Chondrocyte (in vitro differentiated cells): ENCODE data around the gene DMD. TPM values are rescaled to one million over a fixed set of nuclear protein-coding genes. Genes with fewer than 3 reads are reported as not detected.
A peak's percentile ranks its signal among the peaks of the same experiment; 100 is the strongest.

Experiments
- DNase-seq: peaks from one replicate; pipeline ENCODE4 v3.0.0; 2021; ENCODE audit warnings: mixed read lengths, low spot score
- H3K27ac Mint-ChIP-seq: one replicate; pipeline ENCODE4 v1.8.0; 2021; ENCODE audit warnings: mild to moderate bottlenecking, moderate library complexity, mixed read lengths; ENCODE audit not compliant: unreplicated experiment
- H3K27me3 Mint-ChIP-seq: 2 replicates; pipeline ENCODE4 v1.8.0; 2021; ENCODE audit warnings: low read depth, mixed read lengths
- H3K36me3 Mint-ChIP-seq: 2 replicates; pipeline ENCODE4 v1.8.0; 2021; ENCODE audit warnings: low read depth, mixed read lengths
- H3K4me1 Mint-ChIP-seq: 2 replicates; pipeline ENCODE4 v1.8.0; 2021; ENCODE audit warnings: low read depth, mild to moderate bottlenecking, mixed read lengths
- H3K4me3 Mint-ChIP-seq: one replicate; pipeline ENCODE4 v1.8.0; 2021; ENCODE audit warnings: mild to moderate bottlenecking, moderate library complexity, mixed read lengths; ENCODE audit not compliant: unreplicated experiment
- H3K9me3 Mint-ChIP-seq: 2 replicates; pipeline ENCODE4 v1.8.0; 2021; ENCODE audit warnings: low read depth, mixed read lengths
- CTCF ChIP-seq: fragments of 200-600 bp; sonication (generic); IDR thresholded peaks from 2 replicates; pipeline ENCODE4 v1.5.0; 2021; ENCODE audit warnings: antibody characterized with exemption, mild to moderate bottlenecking, moderate library complexity
- total RNA-seq: library from RNA; stranded (reverse); gene quantifications from 3 replicates; pipeline ENCODE4 v1.2.1, GENCODE V29; 2021

Gene DMD
- total RNA-seq, 1 donor from 2014 or later = 201 TPM

DNA sequence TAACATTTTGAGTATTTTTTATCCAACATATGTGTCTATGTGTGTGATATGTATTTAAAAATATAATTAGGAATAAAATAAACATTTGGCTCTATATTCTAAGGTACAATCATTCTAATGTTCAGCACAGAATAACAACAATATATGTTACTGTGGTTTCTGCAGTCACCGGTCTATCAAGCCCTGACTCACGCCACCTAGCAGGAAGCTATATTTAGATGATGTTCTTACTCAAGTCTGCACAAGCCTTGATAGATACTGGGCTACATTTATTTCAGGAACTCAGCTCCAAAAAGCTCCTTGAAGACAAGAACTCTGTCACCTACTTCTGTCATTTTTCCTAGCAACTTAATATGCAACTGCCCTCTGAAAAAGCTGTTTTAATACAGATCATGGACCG, 1987.5 kb downstream of the DMD start:
- Mint-ChIP-seq H3K9me3 (peaks cover 6% of the 10 kb centered on the region), H3K36me3 (peaks cover 7% of the 10 kb centered on the region), H3K27me3 (no peaks in the 10 kb centered on the region), H3K4me3 (no peak overlapping the region), H3K4me1 (peaks cover 40% of the 10 kb centered on the region), H3K27ac (peak overlapping the region; percentile 87)
- DNase-seq = no peak
- TF ChIP-seq CTCF = no peak

DNA sequence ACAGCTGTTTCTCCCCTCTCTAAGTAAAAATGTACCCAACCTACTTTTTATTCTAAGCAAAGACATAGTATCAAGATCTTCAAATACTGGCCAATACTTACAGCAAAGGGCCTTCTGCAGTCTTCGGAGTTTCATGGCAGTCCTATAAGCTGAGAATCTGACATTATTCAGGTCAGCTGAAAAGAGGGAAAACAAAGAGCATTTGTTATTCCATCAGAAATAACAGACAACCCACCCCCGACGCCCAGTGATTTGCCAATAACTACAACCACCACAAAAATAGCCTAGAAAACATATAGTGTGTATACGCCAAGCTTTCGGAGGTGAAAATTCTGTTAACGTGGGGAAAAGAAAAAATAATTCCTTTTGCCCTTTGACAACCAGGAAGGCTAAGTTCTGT, 1988.4 kb downstream of the DMD start:
- H3K27me3 Mint-ChIP-seq = no peaks in the 10 kb centered on the region
- peaks cover 6% of the 10 kb centered on the region for H3K9me3 Mint-ChIP-seq
- DNase-seq = no peak
- peaks cover 33% of the 10 kb centered on the region for H3K4me1 Mint-ChIP-seq
- H3K4me3 Mint-ChIP-seq = no peak overlapping the region
- H3K27ac Mint-ChIP-seq = peak overlapping the region; percentile 55
- no peak for TF ChIP-seq CTCF
- peaks cover 7% of the 10 kb centered on the region for H3K36me3 Mint-ChIP-seq

DNA sequence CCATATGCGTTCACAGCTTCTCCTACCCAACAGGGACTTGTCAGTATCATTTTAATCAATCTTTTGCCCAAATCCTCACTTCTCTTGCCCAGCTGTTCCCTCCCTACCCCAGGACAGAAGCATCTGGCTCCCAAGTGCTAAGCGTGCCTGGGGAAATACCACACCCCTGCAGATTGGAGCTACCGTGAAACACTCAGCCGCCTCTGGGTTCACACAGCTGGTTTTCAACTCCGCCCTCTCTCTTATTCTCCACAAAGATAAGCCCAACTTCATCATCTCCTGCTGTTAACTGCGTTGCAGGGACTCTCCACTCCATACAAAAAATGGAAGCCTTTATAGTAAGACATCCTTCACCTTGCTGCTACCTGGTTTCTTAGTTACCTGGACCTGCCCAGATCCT, 1992.2 kb downstream of the DMD start:
- no peak for DNase-seq
- no peak overlapping the region for H3K4me3 Mint-ChIP-seq
- no peaks in the 10 kb centered on the region for H3K9me3 Mint-ChIP-seq
- H3K36me3 Mint-ChIP-seq = peaks cover 2% of the 10 kb centered on the region
- TF ChIP-seq CTCF = no peak
- H3K4me1 Mint-ChIP-seq = peaks cover 26% of the 10 kb centered on the region
- no peaks in the 10 kb centered on the region for H3K27me3 Mint-ChIP-seq
- H3K27ac Mint-ChIP-seq = no peak overlapping the region

DNA sequence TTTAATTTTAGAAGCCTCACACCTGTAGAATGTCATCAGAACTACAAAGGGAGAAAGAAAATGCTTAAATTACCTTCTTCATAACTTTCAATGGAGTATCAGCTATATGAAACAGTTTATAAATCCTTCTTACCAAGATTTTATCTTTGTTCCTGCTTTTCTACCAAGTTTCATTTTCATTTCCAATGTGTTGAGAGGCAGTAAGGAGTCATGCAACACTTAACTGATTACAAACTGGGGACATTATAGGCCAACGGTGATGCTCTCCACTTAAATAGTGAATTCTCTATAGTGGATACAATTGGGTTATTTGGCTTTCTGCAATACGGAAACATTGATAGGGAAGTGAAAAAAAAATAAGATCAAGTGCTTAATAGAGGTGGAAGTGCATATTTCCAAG, 1994.3 kb downstream of the DMD start:
- Mint-ChIP-seq H3K4me3 (no peak overlapping the region), H3K4me1 (peaks cover 23% of the 10 kb centered on the region), H3K9me3 (no peaks in the 10 kb centered on the region), H3K27me3 (no peaks in the 10 kb centered on the region), H3K27ac (no peak overlapping the region), H3K36me3 (peaks cover 4% of the 10 kb centered on the region)
- no peak for DNase-seq
- TF ChIP-seq CTCF = no peak

GRCh38 chrX:31215277-31215815, 1996.0 kb downstream of the DMD start:
- no peak for TF ChIP-seq CTCF
- Mint-ChIP-seq H3K9me3 (no peaks in the 10 kb centered on the region), H3K36me3 (peaks cover 4% of the 10 kb centered on the region), H3K27me3 (no peaks in the 10 kb centered on the region), H3K4me1 (peaks cover 37% of the 10 kb centered on the region), H3K4me3 (no peak overlapping the region), H3K27ac (peak overlapping the region; percentile 55)
- no peak for DNase-seq
